HEK293 (cell line): ENCODE results near the gene PTPRG.
A peak's percentile ranks its signal among the peaks of the same experiment; 100 is the strongest.

ENCODE experiments used
- BCL11B ChIP-seq: fragments of 450-650 bp; formaldehyde crosslinking; IDR thresholded peaks from 2 replicates; pipeline ENCODE4 v1.5.1; 2016; ENCODE audit warnings: low read depth, missing biosample characterization, missing genetic modification characterization
- INSM2 ChIP-seq: fragments of 450-650 bp; formaldehyde crosslinking; IDR thresholded peaks from 2 replicates; pipeline ENCODE4 v1.5.1; 2016; ENCODE audit warnings: missing biosample characterization, missing genetic modification characterization
- KLF17 ChIP-seq: fragments of 450-650 bp; formaldehyde crosslinking; IDR thresholded peaks from 2 replicates; pipeline ENCODE4 v1.5.1; 2016; ENCODE audit warnings: missing biosample characterization, missing genetic modification characterization
- PRDM10 ChIP-seq: fragments of 450-650 bp; formaldehyde crosslinking; IDR thresholded peaks from 2 replicates; pipeline ENCODE4 v1.5.1; 2016; ENCODE audit warnings: missing biosample characterization, missing genetic modification characterization
- PRDM2 ChIP-seq: fragments of 450-650 bp; formaldehyde crosslinking; IDR thresholded peaks from 2 replicates; pipeline ENCODE4 v1.5.1; 2016; ENCODE audit warnings: missing biosample characterization, missing genetic modification characterization, borderline replicate concordance
- SCRT1 ChIP-seq: fragments of 450-650 bp; formaldehyde crosslinking; IDR thresholded peaks from 2 replicates; pipeline ENCODE4 v1.5.1; 2016; ENCODE audit warnings: missing biosample characterization, missing genetic modification characterization, borderline replicate concordance
- SCRT2 ChIP-seq: fragments of 450-650 bp; formaldehyde crosslinking; IDR thresholded peaks from 2 replicates; pipeline ENCODE4 v1.5.1; 2016; ENCODE audit warnings: missing biosample characterization, missing genetic modification characterization
- YY1 ChIP-seq: fragments of 450-650 bp; formaldehyde crosslinking; IDR thresholded peaks from 2 replicates; pipeline ENCODE4 v1.5.1; 2018; ENCODE audit warnings: missing biosample characterization, missing genetic modification characterization
- ZBTB1 ChIP-seq: fragments of 450-650 bp; formaldehyde crosslinking; IDR thresholded peaks from 2 replicates; pipeline ENCODE4 v1.5.1; 2016; ENCODE audit warnings: missing biosample characterization, missing genetic modification characterization
- ZBTB26 ChIP-seq: fragments of 450-650 bp; formaldehyde crosslinking; optimal IDR thresholded peaks from 2 replicates; pipeline ENCODE3; 2016; ENCODE audit warnings: missing biosample characterization, mild to moderate bottlenecking, missing genetic modification characterization
- ZBTB7A ChIP-seq: fragments of 450-650 bp; formaldehyde crosslinking; IDR thresholded peaks from 2 replicates; pipeline ENCODE4 v1.5.1; 2016; ENCODE audit warnings: low read depth, missing biosample characterization, missing genetic modification characterization
- ZBTB8A ChIP-seq: fragments of 450-650 bp; formaldehyde crosslinking; IDR thresholded peaks from 2 replicates; pipeline ENCODE4 v1.5.1; 2016; ENCODE audit warnings: missing biosample characterization, missing genetic modification characterization
- ZIC2 ChIP-seq: fragments of 450-650 bp; formaldehyde crosslinking; IDR thresholded peaks from 2 replicates; pipeline ENCODE4 v1.5.1; 2016; ENCODE audit warnings: missing biosample characterization, missing genetic modification characterization
- ZNF112 ChIP-seq: fragments of 450-650 bp; formaldehyde crosslinking; IDR thresholded peaks from 2 replicates; pipeline ENCODE4 v1.5.0; 2017; ENCODE audit warnings: missing biosample characterization, missing genetic modification characterization
- ZNF138 ChIP-seq: fragments of 450-650 bp; formaldehyde crosslinking; IDR thresholded peaks from 2 replicates; pipeline ENCODE4 v1.5.1; 2016; ENCODE audit warnings: missing biosample characterization, missing genetic modification characterization, borderline replicate concordance
- ZNF398 ChIP-seq: fragments of 450-650 bp; formaldehyde crosslinking; IDR thresholded peaks from 2 replicates; pipeline ENCODE4 v1.5.1; 2017; ENCODE audit warnings: missing biosample characterization, missing genetic modification characterization
- ZNF488 ChIP-seq: fragments of 450-650 bp; formaldehyde crosslinking; IDR thresholded peaks from 2 replicates; pipeline ENCODE4 v1.5.1; 2016; ENCODE audit warnings: missing biosample characterization, missing genetic modification characterization
- ZNF544 ChIP-seq: fragments of 450-650 bp; formaldehyde crosslinking; IDR thresholded peaks from 2 replicates; pipeline ENCODE4 v1.5.0; 2017; ENCODE audit warnings: missing biosample characterization, missing genetic modification characterization
- ZNF626 ChIP-seq: fragments of 450-650 bp; sonication (Bioruptor Pico); formaldehyde crosslinking; IDR thresholded peaks from 2 replicates; pipeline ENCODE4 v1.5.1; 2018; ENCODE audit warnings: missing biosample characterization, missing genetic modification characterization, inconsistent platforms
- ZNF645 ChIP-seq: fragments of 450-650 bp; formaldehyde crosslinking; IDR thresholded peaks from 2 replicates; pipeline ENCODE4; 2016; ENCODE audit warnings: missing biosample characterization, missing genetic modification characterization
- ZNF777 ChIP-seq: fragments of 450-650 bp; formaldehyde crosslinking; IDR thresholded peaks from 2 replicates; pipeline ENCODE4 v1.5.1; 2017; ENCODE audit warnings: missing biosample characterization, missing genetic modification characterization, borderline replicate concordance
- ZNF830 ChIP-seq: fragments of 450-650 bp; IDR thresholded peaks from 2 replicates; pipeline ENCODE4 v1.5.0; 2018; ENCODE audit warnings: missing biosample characterization, missing genetic modification characterization, low read depth, mild to moderate bottlenecking, moderate library complexity

The PTPRG gene

GRCh38 chr3:61807865-61808276, 246.5 kb downstream of the PTPRG start (continued):
- peak; percentile 68 for TF ChIP-seq PRDM10 (tag by site-specific recombination)
- TF ChIP-seq ZIC2 (tag by site-specific recombination), result no peak
- TF ChIP-seq ZNF138 (tag by site-specific recombination), result no peak
- TF ChIP-seq ZNF777 (tag by site-specific recombination), result no peak
- no peak for TF ChIP-seq SCRT2 (tag by site-specific recombination)
- no peak for TF ChIP-seq YY1 (tag by site-specific recombination)
- TF ChIP-seq ZBTB1, result no peak
- peak; percentile 41; the same call in 1 of the 2 replicates for TF ChIP-seq INSM2 (tag by site-specific recombination)
- TF ChIP-seq ZNF830, result no peak
- no peak for TF ChIP-seq PRDM2 (tag by site-specific recombination)
- TF ChIP-seq ZNF544, result no peak
- no peak for TF ChIP-seq ZNF488
- TF ChIP-seq ZNF112 (tag by site-specific recombination), result no peak
- no peak for TF ChIP-seq ZBTB7A (tag by site-specific recombination)
- TF ChIP-seq KLF17 (tag by site-specific recombination), result no peak
- TF ChIP-seq ZNF626 (tag by site-specific recombination), result no peak
- TF ChIP-seq ZNF398 (tag by site-specific recombination), result no peak
- no peak for TF ChIP-seq ZNF645 (tag by site-specific recombination)
- peak; percentile 78 for TF ChIP-seq ZBTB8A (tag by site-specific recombination)
- 0 out of 2 replicates have a peak, but pooled peaks have one; percentile 25 for TF ChIP-seq SCRT1 (tag by site-specific recombination)
- no peak for TF ChIP-seq ZBTB26 (tag by site-specific recombination)
- TF ChIP-seq BCL11B, result no peak
